K562 (cell line): ENCODE results near the gene MCM9. TPM values are rescaled to one million over a fixed set of nuclear protein-coding genes. Genes with fewer than 3 reads are reported as not detected.

Source experiments
- ATAC-seq: fragments of 200-7000 bp; cut with Tn5 transposase; 3 replicates; pipeline ENCODE4 v1.9.1; 2020; ENCODE audit warnings: moderate library complexity
- BruUV-seq: library from RNA; stranded (reverse); fragments of 400-500 nt; replicated peaks from 2 replicates; lab custom pipeline; 2021; lab: Mats Ljungman, UMichigan
- CTCF ChIA-PET: fragments of 300-600 bp; formaldehyde crosslinking; extraction: SDS; loops from one replicate; lab custom pipeline; 2021; ENCODE audit warnings: low intra/inter-chr PET ratio; lab: Yijun Ruan, JAX
- POLR2A ChIA-PET: fragments of 300-600, 350-650 bp; sonication (Branson Sonifier 250); formaldehyde crosslinking; extraction: SDS; loops from one replicate; lab custom pipeline; 2021; ENCODE audit warnings: antibody characterized with exemption, inconsistent platforms; lab: Yijun Ruan, JAX
- DNase-seq, 4 experiments: peaks; one replicate each; pipeline versions ENCODE4 v3.0.0 to v3.0.0-alpha.2; 2011 to 2018; ENCODE audit warnings: low spot score in 3 of 4, mixed read lengths in 3 of 4; ENCODE audit errors: extremely low read depth in 1 of 4
- FAIRE-seq: peaks from 2 replicates; lab custom pipeline; 2011; peaks lifted over from hg19 to GRCh38; lab: Jason Lieb, UNC
- H2AFZ ChIP-seq: 2 replicates; pipeline ENCODE4 v1.6.0; 2011; ENCODE audit warnings: low read depth, low read length, control low read depth, inconsistent platforms
- H3K27ac ChIP-seq: fragments of 200-600 bp; 3 replicates; pipeline ENCODE4 v1.8.0; 2011; ENCODE audit warnings: low read depth, mild to moderate bottlenecking, control low read depth, inconsistent platforms, low read length, moderate library complexity, mixed read lengths; ENCODE audit errors: extremely low read depth
- H3K27me3 ChIP-seq, 2 experiments: fragments of 300-600 bp in 1 of 2; 2 replicates in 1 of 2; 3 replicates in 1 of 2; pipeline versions ENCODE4 v1.6.0 to v1.8.0; 2011; ENCODE audit warnings: inconsistent platforms in 2 of 2, low read length in 2 of 2, mild to moderate bottlenecking in 1 of 2, mixed read lengths in 1 of 2, moderate library complexity in 1 of 2; ENCODE audit not compliant: control insufficient read depth in 2 of 2, insufficient read depth in 2 of 2
- H3K36me3 ChIP-seq: fragments of 300-600 bp; 3 replicates; pipeline ENCODE4 v1.8.0; 2011; ENCODE audit warnings: mild to moderate bottlenecking, low read length, inconsistent platforms; ENCODE audit not compliant: control insufficient read depth, insufficient read depth
- H3K4me1 ChIP-seq, 2 experiments: fragments of 200-600 bp in 1 of 2; replicated peaks in 1 of 2; 2 replicates in 1 of 2; 3 replicates in 1 of 2; pipeline versions ENCODE4 v1.5.1 to v1.8.0; 2011; ENCODE audit warnings: inconsistent platforms in 2 of 2, low read length in 2 of 2, mild to moderate bottlenecking in 1 of 2, mixed read lengths in 1 of 2, moderate library complexity in 1 of 2; ENCODE audit not compliant: control insufficient read depth in 2 of 2, insufficient read depth in 2 of 2
- H3K4me2 ChIP-seq: 2 replicates; pipeline ENCODE4 v1.6.1; 2011; ENCODE audit warnings: low read length, control low read depth, inconsistent platforms, mixed read lengths; ENCODE audit not compliant: insufficient read depth
- H3K4me3 ChIP-seq: fragments of 200-600 bp; sonication (generic), shearing (Covaris generic); 2 replicates; pipeline ENCODE4 v1.5.1; 2016; ENCODE audit warnings: control low read depth, inconsistent platforms
- H3K79me2 ChIP-seq: fragments of 200-600 bp; 3 replicates; pipeline ENCODE4 v1.8.0; 2011; ENCODE audit warnings: low read length, inconsistent platforms; ENCODE audit not compliant: control insufficient read depth, insufficient read depth
- H3K9ac ChIP-seq, 2 experiments: 2 replicates each; pipeline versions ENCODE4 v1.6.0 to v1.6.1; 2011; ENCODE audit warnings: low read depth in 2 of 2, low read length in 2 of 2, control low read depth in 1 of 2, inconsistent platforms in 1 of 2, mild to moderate bottlenecking in 1 of 2, mixed read lengths in 1 of 2; ENCODE audit not compliant: insufficient read depth in 1 of 2
- H3K9me1 ChIP-seq: one replicate; pipeline ENCODE4 v1.6.0; 2011; ENCODE audit warnings: inconsistent platforms, mild to moderate bottlenecking, low read length, moderate library complexity; ENCODE audit not compliant: control insufficient read depth, insufficient read depth
- H3K9me3 ChIP-seq: replicated peaks from 2 replicates; pipeline ENCODE4 v1.5.1; 2011; ENCODE audit warnings: low read depth, low read length, inconsistent platforms; ENCODE audit not compliant: control insufficient read depth, insufficient read depth
- H4K20me1 ChIP-seq: replicated peaks from 2 replicates; pipeline ENCODE4 v1.6.1; 2011; ENCODE audit warnings: low read length, inconsistent platforms, mixed read lengths; ENCODE audit not compliant: control insufficient read depth, insufficient read depth
- DDX20 ChIP-seq: fragments of 450-650 bp; IDR thresholded peaks from 2 replicates; pipeline ENCODE4 v1.6.1; 2016; ENCODE audit warnings: missing genetic modification characterization, low read depth, mild to moderate bottlenecking, missing compliant biosample characterization, moderate library complexity
- MIER1 ChIP-seq: fragments of 450-650 bp; IDR thresholded peaks from 2 replicates; pipeline ENCODE4 v1.6.1; 2016; ENCODE audit warnings: antibody characterized with exemption, mild to moderate bottlenecking, low read depth
- NONO ChIP-seq, 2 experiments: fragments of 200-400 bp in 1 of 2; fragments of 450-650 bp in 1 of 2; formaldehyde crosslinking in 1 of 2; IDR thresholded peaks; 2 replicates each; pipeline ENCODE4 v1.6.1; 2017; ENCODE audit warnings: low read depth in 2 of 2, mild to moderate bottlenecking in 2 of 2, moderate library complexity in 2 of 2, low read length in 1 of 2
- TAL1 ChIP-seq: fragments of 450-650 bp; IDR thresholded peaks from 2 replicates; pipeline ENCODE4 v1.6.1; 2016; ENCODE audit warnings: mild to moderate bottlenecking
- XRCC3 ChIP-seq: fragments of 450-650 bp; IDR thresholded peaks from 2 replicates; pipeline ENCODE4 v1.6.1; 2017; ENCODE audit warnings: mild to moderate bottlenecking, moderate library complexity
- ZBTB1 ChIP-seq: sonication (generic); formaldehyde crosslinking; IDR thresholded peaks from 2 replicates; pipeline ENCODE4 v1.8.1; 2023; ENCODE audit warnings: missing genetic modification reagents, low read depth, mild to moderate bottlenecking, borderline replicate concordance
- ZNF780A ChIP-seq: fragments of 250-450 bp; sonication (Bioruptor Pico); IDR thresholded peaks from 2 replicates; pipeline ENCODE4 v1.5.0; 2021; ENCODE audit warnings: mild to moderate bottlenecking
- in situ Hi-C: fragments of 300-500 bp; cut with MboI; formaldehyde crosslinking; loops from 4 replicates; pipeline ENCODE4 v1.15.0; 2018; ENCODE audit warnings: inconsistent platforms, mixed read lengths
- intact Hi-C: fragments of 100-400 bp; cut with micrococcal nuclease; formaldehyde crosslinking; loops from 2 replicates; pipeline ENCODE4 v1.14.2; 2022
- polyA plus RNA-seq, 8 experiments: library from polyadenylated mRNA; depleted of rRNA in 4 of 8; stranded (reverse) in 5 of 8; unstranded in 3 of 8; fragments of >200 nt; fragmentation: Nextera tagmentation in 2 of 8; fragmentation: Illumina TruSeq in 1 of 8; extraction: Ambion mirVana in 2 of 8; extraction: Trizol in 1 of 8; gene quantifications; 2 replicates each; pipeline versions ENCODE4 v1.2.1 to v1.2.3, GENCODE V29; 2011 to 2014; ENCODE audit warnings: inconsistent platforms in 1 of 8, missing spikeins in 1 of 8
- total RNA-seq, 7 experiments: library from RNA; depleted of rRNA in 6 of 7; stranded (reverse); fragments of >200 nt in 6 of 7; fragmentation: Illumina TruSeq in 2 of 7; extraction: Trizol in 2 of 7; gene quantifications; 2 replicates each; pipeline versions ENCODE4 v1.2.1 to v1.2.3, GENCODE V29; 2011 to 2021; ENCODE audit warnings: low replicate concordance in 1 of 7
- TF ChIP-seq, protein P1 (sequence below): sonication (generic); formaldehyde crosslinking; IDR thresholded peaks from 2 replicates; pipeline ENCODE4 v1.9.0; 2022; ENCODE audit warnings: mild to moderate bottlenecking, missing genetic modification reagents

Gene MCM9
- total and polyA plus RNA-seq, 9 of the 15 experiments (the other 6 are each of a cell fraction or from before 2014, with no cell fraction given) = 4.8 to 16.7 (median 11.6) TPM

GRCh38 chr6:118876814-118877213 lies 58.1 kb downstream of the MCM9 start:
- peaks cover 3% of the 10 kb centered on the region for H3K9me1 ChIP-seq
- no peak overlapping the region for H3K4me2 ChIP-seq
- no peak for TF ChIP-seq ZNF780A
- no peak for TF ChIP-seq TAL1
- TF ChIP-seq NONO (IDR thresholded peaks at IDR 0.05; ENCODE audit: low read depth in 2 of 2, low read length in 1 of 2) = no peak
- no peak for TF ChIP-seq ZBTB1 (CRISPR knock-in tag)
- no peak for TF ChIP-seq MIER1
- TF ChIP-seq DDX20 (tag) = no peak
- TF ChIP-seq, protein P1, sequence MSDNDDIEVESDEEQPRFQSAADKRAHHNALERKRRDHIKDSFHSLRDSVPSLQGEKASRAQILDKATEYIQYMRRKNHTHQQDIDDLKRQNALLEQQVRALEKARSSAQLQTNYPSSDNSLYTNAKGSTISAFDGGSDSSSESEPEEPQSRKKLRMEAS (CRISPR knock-in tag) = no peak
- TF ChIP-seq XRCC3 = no peak
- no peak overlapping the region for H3K27ac ChIP-seq
- DNase-seq = no peak
- no peaks in the 10 kb centered on the region for H3K9me3 ChIP-seq
- no peak overlapping the region for H3K4me3 ChIP-seq
- in situ Hi-C loops (no loop called here), intact Hi-C loops (no loop called here)
- no peaks in the 10 kb centered on the region for H3K27me3 ChIP-seq
- ATAC-seq = no peak; the same call in 2 of the 3 replicates
- H3K79me2 ChIP-seq = 0 out of 3 replicates have a peak, but pooled peaks cover 5% of the 10 kb centered on the region
- H3K4me1 ChIP-seq = peaks cover 0 to 5% of the 10 kb centered on the region in 2 experiments; a peak in 1 of 5 replicates
- CTCF ChIA-PET = no interaction called here
- no peak for FAIRE-seq
- H4K20me1 ChIP-seq = no peaks in the 10 kb centered on the region
- no peak overlapping the region for H2AFZ ChIP-seq
- no TSS peak for BruUV-seq
- no peak overlapping the region; a peak in 1 of 4 replicates for H3K9ac ChIP-seq
- POLR2A ChIA-PET = interaction anchor here (1.0 to 2.3 kb wide), 2 partner anchors 14 to 16 kb away, joined by 3 to 5 read pairs; no protein-coding TSS in a partner anchor
- no peaks in the 10 kb centered on the region for H3K36me3 ChIP-seq
